ENCODE results near the gene DHX8. TPM values are rescaled to one million over a fixed set of nuclear protein-coding genes. Genes with fewer than 3 reads are reported as not detected.

The DHX8 gene
- total RNA-seq, 1 donor from 2014 or later, result 63.4 TPM

GRCh38 chr17:43562679-43563599 is 79.2 kb downstream of the DHX8 start:
- DNase-seq, result no peak
- no peaks in the 10 kb centered on the region for H3K36me3 Mint-ChIP-seq (ENCODE audit: low read depth)
- H3K4me3 Mint-ChIP-seq, result no peak overlapping the region
- peaks cover 41% of the 10 kb centered on the region for H3K27me3 Mint-ChIP-seq
- no peak for ATAC-seq (ENCODE audit: low read depth)
- intact Hi-C loops (cut with micrococcal nuclease), result no loop called here
- CTCF ChIA-PET, result no interaction called here
- no peaks in the 10 kb centered on the region for H3K4me1 Mint-ChIP-seq
- POLR2A ChIA-PET, result interaction anchor here (0.6 to 0.8 kb wide), 2 partner anchors 247 to 570 kb away, joined by 4 to 14 read pairs; no protein-coding TSS in a partner anchor
- no peaks in the 10 kb centered on the region for H3K9me3 Mint-ChIP-seq
- H3K27ac Mint-ChIP-seq, result no peak overlapping the region
- no peak for TF ChIP-seq CTCF (IDR thresholded peaks at IDR 0.05)

- no peak overlapping the region for H3K27ac Mint-ChIP-seq
- ATAC-seq (ENCODE audit: low read depth) (no peak), DNase-seq (no peak)
- no peaks in the 10 kb centered on the region for H3K4me1 Mint-ChIP-seq
- no peak overlapping the region for H3K4me3 Mint-ChIP-seq
- CTCF ChIA-PET, result no interaction called here
- peaks cover 38% of the 10 kb centered on the region for H3K27me3 Mint-ChIP-seq
- no peak for TF ChIP-seq CTCF (IDR thresholded peaks at IDR 0.05)
- no peaks in the 10 kb centered on the region for H3K36me3 Mint-ChIP-seq (ENCODE audit: low read depth)
- POLR2A ChIA-PET, result interaction anchor here (0.8 kb wide), 1 partner anchor 571 kb away, joined by 4 read pairs; no protein-coding TSS in a partner anchor
- intact Hi-C loops (cut with micrococcal nuclease), result no loop called here
- no peaks in the 10 kb centered on the region for H3K9me3 Mint-ChIP-seq
These were observed 80.1 kb downstream of the DHX8 start for GRCh38 chr17:43563600-43564594.

GRCh38 chr17:43568506-43569082 is 84.8 kb downstream of the DHX8 start:
- intact Hi-C loops (cut with micrococcal nuclease), result no loop called here
- Mint-ChIP-seq H3K27me3 (peaks cover 9% of the 10 kb centered on the region), H3K27ac (no peak overlapping the region), H3K4me3 (no peak overlapping the region), H3K36me3 (ENCODE audit: low read depth) (no peaks in the 10 kb centered on the region), H3K4me1 (no peaks in the 10 kb centered on the region), H3K9me3 (no peaks in the 10 kb centered on the region)
- ATAC-seq (ENCODE audit: low read depth) (no peak), DNase-seq (no peak)
- no peak for TF ChIP-seq CTCF (IDR thresholded peaks at IDR 0.05)
- CTCF ChIA-PET, result no interaction called here
- POLR2A ChIA-PET, result interaction anchor here (0.6 kb wide), 1 partner anchor 1446 kb away, joined by 3 read pairs; no protein-coding TSS in a partner anchor

GRCh38 chr17:43570518-43570928 is 86.7 kb downstream of the DHX8 start:
- intact Hi-C loops (cut with micrococcal nuclease), result no loop called here

More at GRCh38 chr17:43570518-43570928, 86.7 kb downstream of the DHX8 start:
- Mint-ChIP-seq H3K36me3 (ENCODE audit: low read depth) (no peaks in the 10 kb centered on the region), H3K27me3 (peaks cover 2% of the 10 kb centered on the region), H3K27ac (no peak overlapping the region), H3K4me3 (no peak overlapping the region), H3K9me3 (no peaks in the 10 kb centered on the region), H3K4me1 (no peaks in the 10 kb centered on the region)
- TF ChIP-seq CTCF (IDR thresholded peaks at IDR 0.05), result no peak
- ChIA-PET CTCF (no interaction called here), POLR2A (no interaction called here)
- no peak for ATAC-seq (ENCODE audit: low read depth)
- DNase-seq, result no peak

All from activated B cell treated with CpG ODN at 0.5 μM for 24 hours (primary cell).